Immature natural killer cell (primary cell): ENCODE measurements around the gene TUBA4A. TPM values are rescaled to one million over a fixed set of nuclear protein-coding genes. Genes with fewer than 3 reads are reported as not detected.
A peak's percentile ranks its signal among the peaks of the same experiment; 100 is the strongest.
"Not testable (repeated sequence)": the region's sequence is repeated elsewhere in the genome, so short reads cannot be mapped to it uniquely, and the experiment has no call there.

Source experiments
- DNase-seq, 3 donors: peaks; one replicate each; pipeline ENCODE4 v3.0.0; 2022; ENCODE audit warnings: mixed read lengths in 1 of 3
- H3K27ac Mint-ChIP-seq, 6 donors: one replicate each; pipeline ENCODE4 v1.8.0; 2020; ENCODE audit warnings: mixed read lengths in 6 of 6, mild to moderate bottlenecking in 5 of 6, inconsistent platforms in 4 of 6, moderate library complexity in 3 of 6
- H3K27me3 Mint-ChIP-seq, 3 donors: one replicate each; pipeline ENCODE4 v1.8.0; 2020 to 2021; ENCODE audit warnings: low read depth in 3 of 3, mild to moderate bottlenecking in 3 of 3, mixed read lengths in 3 of 3, moderate library complexity in 3 of 3, inconsistent platforms in 1 of 3
- H3K36me3 Mint-ChIP-seq, 3 donors: one replicate each; pipeline ENCODE4 v1.8.0; 2020; ENCODE audit warnings: mixed read lengths in 3 of 3, inconsistent platforms in 2 of 3, mild to moderate bottlenecking in 2 of 3
- H3K4me1 Mint-ChIP-seq, 2 donors: one replicate each; pipeline ENCODE4 v1.8.0; 2020; ENCODE audit warnings: inconsistent platforms in 2 of 2, mild to moderate bottlenecking in 2 of 2, mixed read lengths in 2 of 2, moderate library complexity in 1 of 2
- H3K4me3 Mint-ChIP-seq, 5 donors: one replicate each; pipeline ENCODE4 v1.8.0; 2020; ENCODE audit warnings: mild to moderate bottlenecking in 5 of 5, mixed read lengths in 5 of 5, inconsistent platforms in 3 of 5, moderate library complexity in 3 of 5
- H3K9me3 Mint-ChIP-seq, 6 donors: one replicate each; pipeline ENCODE4 v1.8.0; 2020; ENCODE audit warnings: mild to moderate bottlenecking in 6 of 6, mixed read lengths in 6 of 6, inconsistent platforms in 4 of 6, moderate library complexity in 3 of 6
- polyA plus RNA-seq, 3 donors: library from polyadenylated mRNA; unstranded; fragments of 300-500 nt; fragmentation: Illumina TruSeq; gene quantifications; one replicate each; pipeline ENCODE4 v1.2.3, GENCODE V29; 2021

The TUBA4A gene
- polyA plus RNA-seq, 3 donors from 2014 or later, result 88.6 to 137 (median 124) TPM

DNA sequence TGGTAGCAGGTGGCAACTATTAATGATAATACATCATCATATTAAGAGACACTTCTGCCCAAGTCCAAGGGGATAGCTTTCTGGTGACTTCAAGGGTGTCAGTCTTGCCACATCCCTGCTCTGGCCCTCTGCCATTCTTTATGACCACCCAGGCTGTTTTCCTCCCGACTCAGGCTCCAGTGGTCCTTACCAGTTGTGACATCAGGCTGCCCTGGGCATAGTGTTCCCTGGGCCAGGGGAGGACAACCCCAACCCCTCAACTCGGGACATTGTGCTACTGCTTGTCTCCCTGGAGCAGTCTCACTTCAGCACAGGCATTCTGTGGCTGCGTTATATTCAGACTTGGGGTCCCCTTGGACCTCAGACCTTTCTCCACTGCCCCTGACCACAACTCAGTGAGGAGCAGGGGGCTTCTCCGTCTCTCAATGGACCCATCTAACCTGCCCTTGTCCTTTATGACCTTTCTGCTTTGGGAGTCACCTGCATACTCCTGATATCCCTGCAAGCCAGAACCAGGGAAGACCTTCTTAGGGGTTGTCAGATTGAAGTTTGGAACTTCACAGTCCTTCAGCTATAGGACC is 38.3 kb upstream of the TUBA4A start:
- Mint-ChIP-seq H3K4me3 (no peak overlapping the region), H3K27me3 (peaks cover 0 to 6% (median 5%) of the 10 kb centered on the region in 3 donors), H3K9me3 (no peaks in the 10 kb centered on the region), H3K4me1 (peaks cover 10 to 16% of the 10 kb centered on the region in 2 donors), H3K27ac (peak overlapping the region in 5 of 6 donors; percentile 16 to 87 (median 67)), H3K36me3 (no peaks in the 10 kb centered on the region)
- DNase-seq, result no peak

DNA sequence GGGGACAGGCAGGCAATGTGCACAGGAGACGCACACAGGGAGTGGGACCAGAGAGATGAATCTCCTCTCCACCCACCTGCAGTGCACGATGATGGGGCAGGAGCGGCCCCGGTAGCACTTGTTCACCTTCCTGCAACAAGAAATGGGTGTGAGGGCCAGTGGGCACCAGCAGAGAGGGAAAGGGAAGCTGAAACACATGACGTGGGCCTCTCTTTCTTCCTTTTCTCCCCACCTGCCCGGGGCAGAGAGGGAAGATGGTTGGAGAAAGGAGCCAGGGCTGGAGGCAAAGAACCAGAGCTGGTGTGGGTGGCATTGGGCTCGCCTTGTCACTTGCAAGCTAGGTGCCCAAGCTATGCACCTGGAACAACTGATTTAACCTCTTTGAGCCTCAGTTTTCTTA is 37.7 kb upstream of the TUBA4A start:
- peak overlapping the region in 3 of 6 donors; percentile 74 to 87 (median 80) for H3K27ac Mint-ChIP-seq
- H3K4me3 Mint-ChIP-seq, result no peak overlapping the region

DNA sequence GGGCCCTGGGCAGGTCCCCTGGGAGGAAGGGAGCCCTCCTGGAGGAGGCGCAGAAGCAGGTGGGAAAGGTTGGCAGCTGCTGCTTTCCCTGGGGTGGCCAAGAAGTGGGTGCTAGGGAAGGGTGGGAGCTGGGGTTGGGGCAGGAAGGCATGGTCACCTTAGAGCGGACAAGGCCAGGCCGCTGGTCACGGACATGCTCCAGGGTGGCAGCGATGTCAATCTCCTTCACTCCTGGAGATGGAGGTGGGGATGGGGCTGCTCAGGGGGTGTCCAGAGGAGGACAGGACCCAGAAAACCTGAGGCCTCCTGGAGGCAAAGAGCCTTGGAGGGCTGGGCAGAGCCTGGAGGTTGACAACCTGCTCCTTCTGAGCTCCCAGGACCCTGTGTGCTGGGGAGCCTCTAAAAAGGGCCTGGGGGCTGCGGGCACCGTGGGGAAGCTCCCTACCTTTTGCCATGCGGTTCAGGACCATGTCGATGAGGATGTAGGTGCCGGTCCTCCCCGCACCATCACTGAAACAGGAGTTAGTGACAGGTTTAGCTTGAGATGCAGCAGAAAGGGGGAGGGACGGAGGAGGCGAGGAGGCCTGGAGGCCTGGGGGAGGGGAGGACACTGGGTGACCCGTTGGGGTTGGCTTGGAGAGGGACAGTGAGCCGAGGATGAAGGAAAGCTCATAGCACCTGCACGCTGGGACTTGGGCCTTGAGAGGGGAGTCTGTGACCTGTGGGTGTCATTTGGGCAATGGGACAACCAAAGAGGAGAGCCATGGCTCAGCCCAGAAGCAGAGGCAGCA is 36.9 kb upstream of the TUBA4A start:
- no peaks in the 10 kb centered on the region for H3K36me3 Mint-ChIP-seq
- no peaks in the 10 kb centered on the region for H3K9me3 Mint-ChIP-seq
- H3K27ac Mint-ChIP-seq, result peak overlapping the region in 4 of 6 donors; percentile 28 to 74 (median 44)
- peaks cover 0 to 6% (median 3%) of the 10 kb centered on the region in 3 donors for H3K27me3 Mint-ChIP-seq
- H3K4me3 Mint-ChIP-seq, result no peak overlapping the region
- peaks cover 10 to 13% of the 10 kb centered on the region in 2 donors for H3K4me1 Mint-ChIP-seq
- DNase-seq, result no peak

More for the DNA sequence above, 37.7 kb upstream of the TUBA4A start:
- DNase-seq, result no peak
- Mint-ChIP-seq H3K9me3 (no peaks in the 10 kb centered on the region), H3K4me1 (peaks cover 10 to 16% of the 10 kb centered on the region in 2 donors), H3K27me3 (peaks cover 0 to 6% (median 5%) of the 10 kb centered on the region in 3 donors), H3K36me3 (no peaks in the 10 kb centered on the region)

DNA sequence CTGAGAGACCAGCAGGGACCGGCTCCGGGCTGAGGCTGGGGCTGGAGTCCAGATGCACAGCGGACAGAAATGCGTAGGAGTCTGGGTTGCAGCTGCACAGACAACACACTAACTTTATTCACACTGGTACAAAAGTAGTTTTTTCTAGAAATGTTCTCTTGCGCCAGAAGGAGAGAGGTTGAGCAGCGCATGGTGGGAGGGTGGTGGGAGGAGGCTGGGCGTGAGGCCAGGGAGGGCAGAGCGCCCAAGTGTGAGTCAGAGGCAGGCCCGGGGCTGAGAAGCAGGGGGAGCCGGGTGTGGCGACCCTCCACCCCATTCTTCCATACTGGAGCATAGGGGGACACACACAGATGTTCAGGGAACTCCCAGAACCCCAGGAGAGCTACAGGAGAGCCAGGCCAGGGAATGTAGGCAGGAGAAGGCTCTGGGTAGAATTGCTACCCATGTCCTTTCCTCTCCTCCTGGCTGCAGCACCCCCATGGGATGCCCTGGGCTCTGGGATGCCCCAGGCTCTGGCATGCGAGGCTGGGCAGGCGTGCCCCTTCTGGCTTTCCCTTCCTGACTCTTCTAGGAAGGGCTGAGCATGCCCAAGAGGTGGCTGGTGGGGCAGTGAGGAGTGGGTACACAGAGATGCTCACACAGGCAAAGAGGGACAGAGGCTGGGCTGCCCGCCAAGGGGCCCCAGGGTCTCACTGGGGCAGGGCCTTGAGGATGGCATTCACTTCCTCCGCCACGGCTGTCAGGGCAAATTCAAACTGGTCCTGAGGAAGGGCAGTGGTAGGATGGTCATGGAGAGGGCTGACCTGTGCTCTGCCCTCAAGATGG is 36.0 kb upstream of the TUBA4A start:
- H3K9me3 Mint-ChIP-seq, result no peaks in the 10 kb centered on the region
- H3K4me3 Mint-ChIP-seq, result no peak overlapping the region
- H3K4me1 Mint-ChIP-seq, result peaks cover 6 to 7% of the 10 kb centered on the region in 2 donors
- peaks cover 0 to 5% (median 3%) of the 10 kb centered on the region in 3 donors for H3K27me3 Mint-ChIP-seq
- DNase-seq, result no peak
- H3K36me3 Mint-ChIP-seq, result peaks cover 0 to 3% (median 3%) of the 10 kb centered on the region in 3 donors
- peak overlapping the region in 3 of 6 donors; percentile 34 to 64 (median 40) for H3K27ac Mint-ChIP-seq

DNA sequence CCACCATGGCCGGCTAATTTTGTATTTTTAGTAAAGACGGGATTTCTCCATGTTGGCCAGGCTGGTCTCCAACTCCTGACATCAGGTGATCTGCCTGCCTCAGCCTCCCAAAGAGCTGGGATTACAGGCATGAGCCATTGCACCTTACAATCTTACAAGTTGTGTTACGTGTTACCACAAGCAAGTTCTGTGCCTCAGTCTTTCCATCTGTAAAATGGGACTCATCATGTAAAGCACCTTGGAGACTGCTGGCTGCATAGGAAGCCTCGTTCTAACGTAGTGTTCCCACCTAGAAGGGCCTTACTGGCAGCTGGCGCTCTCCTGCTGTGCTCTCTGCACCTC is 35.4 kb upstream of the TUBA4A start:
- no peak overlapping the region for H3K4me3 Mint-ChIP-seq
- peaks cover 0 to 3% (median 3%) of the 10 kb centered on the region in 3 donors for H3K27me3 Mint-ChIP-seq
- no peak for DNase-seq
- peak overlapping the region in 2 of 6 donors; percentile 34 to 64 for H3K27ac Mint-ChIP-seq
- H3K36me3 Mint-ChIP-seq, result peaks cover 0 to 3% (median 3%) of the 10 kb centered on the region in 3 donors
- H3K9me3 Mint-ChIP-seq, result no peaks in the 10 kb centered on the region
- peaks cover 3% of the 10 kb centered on the region in 2 donors for H3K4me1 Mint-ChIP-seq

DNA sequence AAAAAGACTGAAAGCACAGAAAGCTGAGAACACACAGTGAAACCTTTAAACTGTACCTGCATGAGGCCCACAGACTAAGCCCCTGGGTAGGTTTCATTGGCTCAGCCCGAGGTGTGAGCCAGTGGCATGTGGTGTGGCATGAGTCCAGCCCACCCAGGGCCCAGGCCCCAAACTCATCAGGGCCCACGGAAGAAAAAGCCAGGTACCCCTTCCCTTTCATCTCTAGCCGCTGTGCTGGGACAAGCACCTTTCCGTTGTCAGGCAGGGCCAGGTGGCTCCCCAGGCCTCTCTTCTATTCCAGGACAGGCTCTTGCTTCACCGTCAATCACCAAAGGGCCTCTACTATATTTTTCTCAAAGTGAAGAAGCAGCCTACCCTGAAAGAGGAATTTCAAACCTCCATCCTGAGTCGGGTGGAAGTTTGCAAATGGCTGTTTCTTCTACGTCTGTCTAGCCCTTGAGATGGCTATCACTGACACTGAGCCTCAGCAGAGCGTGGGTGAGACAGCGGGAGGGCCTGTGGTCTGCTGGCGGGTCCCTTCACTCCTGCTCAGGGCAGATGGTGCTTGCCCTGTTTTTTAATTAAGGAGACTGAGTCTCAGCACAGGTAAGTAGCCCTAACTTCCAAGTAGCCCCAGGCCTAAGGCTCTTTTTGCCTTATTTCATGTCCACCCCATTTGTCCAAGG is 34.0 kb upstream of the TUBA4A start:
- peak overlapping the region; percentile 43 to 84 (median 78) for H3K27ac Mint-ChIP-seq

DNA sequence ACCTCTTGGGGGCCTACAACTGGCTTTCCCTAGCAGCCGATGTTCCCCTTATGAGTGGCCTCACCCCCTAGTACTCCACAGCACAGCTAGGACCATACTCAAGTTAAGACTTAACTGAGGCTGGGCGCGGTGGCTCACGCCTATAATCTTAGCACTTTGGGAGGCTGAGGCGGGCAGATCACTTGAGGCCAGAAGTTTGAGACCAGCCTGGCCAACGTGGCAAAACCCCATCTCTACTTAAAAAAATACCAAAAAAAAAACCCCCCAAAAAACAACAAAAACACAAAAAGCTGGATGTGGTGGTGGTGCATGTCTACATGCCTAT is 33.4 kb upstream of the TUBA4A start:
- H3K4me3 Mint-ChIP-seq, result not testable (repeated sequence)
- H3K27ac Mint-ChIP-seq, result peak overlapping the region in 5 of 6 donors; percentile 29 to 84 (median 77)

More for the DNA sequence above, 34.0 kb upstream of the TUBA4A start:
- peaks cover 3 to 13% (median 6%) of the 10 kb centered on the region in 3 donors for H3K36me3 Mint-ChIP-seq
- H3K4me3 Mint-ChIP-seq, result no peak overlapping the region
- H3K9me3 Mint-ChIP-seq, result no peaks in the 10 kb centered on the region
- DNase-seq, result no peak
- peaks cover 0 to 5% of the 10 kb centered on the region in 2 donors for H3K4me1 Mint-ChIP-seq
- peaks cover 0 to 2% (median 2%) of the 10 kb centered on the region in 3 donors for H3K27me3 Mint-ChIP-seq

DNA sequence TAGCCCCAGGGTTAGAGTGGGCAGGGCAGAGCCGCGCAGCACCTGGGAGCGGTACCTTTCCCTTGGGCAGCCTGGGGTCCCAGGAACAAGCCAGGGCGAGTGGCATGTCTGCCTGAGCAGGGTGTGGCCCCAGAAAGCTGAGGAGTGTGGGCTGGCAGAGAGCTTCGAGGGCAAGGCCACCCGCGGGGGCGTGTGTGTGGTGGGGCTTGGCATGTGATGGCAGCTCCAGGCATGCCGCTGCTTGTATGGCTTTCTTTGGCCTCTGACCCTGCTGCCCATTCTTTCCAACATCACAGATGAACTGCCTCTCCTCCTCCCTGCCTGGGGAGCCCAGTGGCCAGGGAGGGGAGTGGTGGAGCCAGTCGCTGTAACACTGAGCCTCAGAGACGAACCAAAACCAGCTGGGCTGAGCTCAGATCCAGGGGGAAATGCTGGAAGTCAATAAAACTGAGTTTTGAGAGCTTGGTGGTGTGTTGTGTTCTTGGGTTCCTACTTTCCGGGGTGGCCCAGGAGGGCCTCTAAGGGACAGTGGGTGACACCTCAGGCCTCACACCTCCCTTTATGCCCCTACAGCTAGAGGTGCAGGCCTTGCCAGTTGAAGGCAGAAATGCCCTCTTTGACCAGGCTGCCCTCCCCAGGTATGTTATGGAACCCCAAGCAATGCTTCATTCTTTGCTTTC is 32.9 kb upstream of the TUBA4A start:
- Mint-ChIP-seq H3K4me1 (peaks cover under 1 to 11% of the 10 kb centered on the region in 2 donors), H3K27ac (peak overlapping the region; percentile 29 to 84 (median 60)), H3K27me3 (peaks cover 0 to 2% (median 2%) of the 10 kb centered on the region in 3 donors), H3K4me3 (no peak overlapping the region), H3K9me3 (no peaks in the 10 kb centered on the region), H3K36me3 (peaks cover 3 to 21% (median 7%) of the 10 kb centered on the region in 3 donors)
- DNase-seq, result no peak

More for the DNA sequence above, 33.4 kb upstream of the TUBA4A start:
- Mint-ChIP-seq H3K4me1 (peaks cover 0 to 11% of the 10 kb centered on the region in 2 donors), H3K36me3 (peaks cover 3 to 20% (median 7%) of the 10 kb centered on the region in 3 donors)
- not testable (repeated sequence) for H3K9me3 Mint-ChIP-seq, H3K27me3 Mint-ChIP-seq, DNase-seq

DNA sequence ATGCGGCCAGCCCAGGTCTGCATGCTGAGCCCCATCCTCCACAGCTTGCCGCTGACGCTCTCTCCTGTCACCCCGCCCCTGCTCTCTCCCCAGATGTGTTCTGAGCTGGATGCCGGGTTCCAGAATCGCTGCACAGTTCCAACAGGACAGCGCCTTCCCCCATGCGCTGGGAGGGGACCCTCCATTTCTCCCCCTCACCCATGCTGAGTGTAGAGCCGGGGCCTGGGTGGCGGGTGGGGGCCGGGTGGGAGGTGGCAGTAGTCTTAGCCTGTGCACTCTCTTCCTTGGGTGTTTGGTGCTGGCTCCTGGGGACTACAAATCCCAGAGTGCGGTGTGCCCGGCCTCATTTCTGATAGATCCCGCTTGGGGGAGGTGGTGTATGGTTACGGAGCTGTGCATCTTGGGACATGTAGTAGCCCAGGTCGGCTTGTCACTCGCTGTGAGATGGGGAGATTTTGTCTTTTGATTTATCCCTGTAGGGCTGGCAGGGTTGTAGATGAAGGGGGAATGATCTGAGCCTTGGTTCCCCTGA is 32.2 kb upstream of the TUBA4A start:
- no peaks in the 10 kb centered on the region for H3K9me3 Mint-ChIP-seq
- H3K36me3 Mint-ChIP-seq, result peaks cover 3 to 27% (median 7%) of the 10 kb centered on the region in 3 donors
- no peak overlapping the region for H3K4me3 Mint-ChIP-seq
- peaks cover 0 to 2% (median 2%) of the 10 kb centered on the region in 3 donors for H3K27me3 Mint-ChIP-seq
- H3K27ac Mint-ChIP-seq, result peak overlapping the region in 4 of 6 donors; percentile 18 to 78 (median 60)
- H3K4me1 Mint-ChIP-seq, result peaks cover 4 to 16% of the 10 kb centered on the region in 2 donors
- DNase-seq, result no peak

DNA sequence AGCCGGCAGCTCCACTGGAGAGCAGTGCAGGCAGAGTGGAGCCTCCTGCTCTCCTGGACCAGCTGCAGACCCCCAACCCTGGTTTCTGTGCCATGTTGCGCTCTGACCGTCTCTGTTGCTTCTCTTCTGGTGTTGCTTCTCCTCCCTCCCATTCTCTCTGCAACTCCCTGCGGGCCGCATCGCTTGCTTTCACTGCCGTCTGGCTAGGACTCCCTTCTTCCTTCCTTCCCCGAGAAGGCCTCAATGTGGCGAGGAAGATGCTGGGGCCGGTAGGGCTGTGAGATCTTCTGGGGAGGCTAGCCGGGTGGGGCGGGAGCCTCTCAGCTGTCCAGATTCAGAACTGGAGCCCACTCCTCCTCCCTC is 31.6 kb upstream of the TUBA4A start:
- Mint-ChIP-seq H3K27me3 (peaks cover 2 to 5% (median 2%) of the 10 kb centered on the region in 3 donors), H3K27ac (peak overlapping the region in 5 of 6 donors; percentile 55 to 89 (median 78)), H3K9me3 (no peaks in the 10 kb centered on the region), H3K4me3 (no peak overlapping the region), H3K36me3 (peaks cover 3 to 28% (median 7%) of the 10 kb centered on the region in 3 donors), H3K4me1 (peaks cover 8 to 22% of the 10 kb centered on the region in 2 donors)
- no peak for DNase-seq

DNA sequence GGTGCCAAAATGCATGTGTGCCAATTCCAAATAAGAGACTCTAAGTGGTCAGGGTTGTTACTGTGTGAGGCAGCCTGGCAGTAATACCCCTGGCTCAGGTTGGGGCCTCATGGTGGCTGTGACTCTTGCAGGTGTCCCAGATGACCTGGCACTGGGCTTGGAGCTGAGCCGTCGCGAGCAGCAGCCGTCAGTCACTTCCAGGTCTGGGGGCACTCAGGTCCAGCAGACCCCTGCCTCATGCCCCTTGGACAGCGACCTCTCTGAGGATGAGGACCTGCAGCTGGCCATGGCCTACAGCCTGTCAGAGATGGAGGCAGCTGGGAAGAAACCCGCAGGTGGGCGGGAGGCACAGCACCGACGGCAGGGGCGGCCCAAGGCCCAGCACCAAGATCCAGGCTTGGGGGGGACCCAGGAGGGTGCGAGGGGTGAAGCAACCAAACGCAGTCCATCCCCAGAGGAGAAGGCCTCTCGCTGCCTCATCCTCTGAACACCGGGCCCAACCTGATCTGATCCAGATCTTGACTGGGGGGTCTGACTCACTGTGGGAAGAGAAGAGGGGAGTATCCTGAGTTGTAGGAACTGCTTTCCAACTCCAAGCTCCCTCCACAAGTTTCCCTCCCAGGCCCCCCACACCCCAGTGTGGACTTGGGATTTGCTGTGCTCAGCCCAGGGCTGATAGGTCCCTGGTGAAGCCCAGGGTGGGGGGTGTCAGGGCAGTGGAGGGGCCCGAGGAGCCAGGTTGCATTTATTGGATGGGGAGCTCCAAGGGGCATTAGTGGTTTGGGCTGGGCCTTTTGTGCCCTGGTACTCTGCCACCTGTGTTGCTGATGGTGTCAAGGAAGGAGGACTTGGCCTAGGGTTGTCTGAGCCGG is 31.0 kb upstream of the TUBA4A start:
- no peak overlapping the region for H3K4me3 Mint-ChIP-seq
- peaks cover 3 to 28% (median 7%) of the 10 kb centered on the region in 3 donors for H3K36me3 Mint-ChIP-seq
- peak overlapping the region in 2 of 6 donors; percentile 59 to 83 for H3K27ac Mint-ChIP-seq
- peaks cover 5 to 11% (median 7%) of the 10 kb centered on the region in 3 donors for H3K27me3 Mint-ChIP-seq
- no peak for DNase-seq
- H3K9me3 Mint-ChIP-seq, result no peaks in the 10 kb centered on the region
- peaks cover 14 to 28% of the 10 kb centered on the region in 2 donors for H3K4me1 Mint-ChIP-seq
